Astrocyte (in vitro differentiated cells and primary cell): Measurements from ENCODE around the gene GMPPB. TPM values are rescaled to one million over a fixed set of nuclear protein-coding genes. Genes with fewer than 3 reads are reported as not detected.

Experiments
- DNase-seq: peaks from one replicate; pipeline ENCODE4 v3.0.0-alpha.2; 2010; ENCODE audit warnings: low read depth
- FAIRE-seq: peaks from 2 replicates; lab custom pipeline; 2011; peaks lifted over from hg19 to GRCh38; lab: Jason Lieb, UNC
- H2AFZ ChIP-seq: 2 replicates; pipeline ENCODE4 v1.6.0; 2012; ENCODE audit warnings: low read depth, low read length, inconsistent platforms
- H3K27ac ChIP-seq: 2 replicates; pipeline ENCODE4 v1.5.1; 2011; ENCODE audit warnings: low read depth, low read length, inconsistent platforms
- H3K27me3 ChIP-seq: 2 replicates; pipeline ENCODE4 v1.6.0; 2011; ENCODE audit warnings: low read length, inconsistent platforms; ENCODE audit not compliant: insufficient read depth
- H3K36me3 ChIP-seq: 2 replicates; pipeline ENCODE4 v1.5.1; 2011; ENCODE audit warnings: low read length, inconsistent platforms; ENCODE audit not compliant: insufficient read depth
- H3K4me1 ChIP-seq: 2 replicates; pipeline ENCODE4 v1.5.1; 2011; ENCODE audit warnings: low read length, inconsistent platforms; ENCODE audit not compliant: insufficient read depth
- H3K4me2 ChIP-seq: 2 replicates; pipeline ENCODE4 v1.6.0; 2012; ENCODE audit warnings: low read length, inconsistent platforms
- H3K4me3 ChIP-seq: 2 replicates; pipeline ENCODE4 v1.5.1; 2011; ENCODE audit warnings: low read depth, mild to moderate bottlenecking, low read length, inconsistent platforms; ENCODE audit not compliant: insufficient read depth
- H3K79me2 ChIP-seq: 2 replicates; pipeline ENCODE4 v1.6.0; 2012; ENCODE audit warnings: mild to moderate bottlenecking, low read length, inconsistent platforms; ENCODE audit not compliant: insufficient read depth
- H3K9ac ChIP-seq: 2 replicates; pipeline ENCODE4 v1.6.0; 2012; ENCODE audit warnings: mild to moderate bottlenecking, low read length, inconsistent platforms
- H3K9me3 ChIP-seq: 2 replicates; pipeline ENCODE4 v1.5.1; 2012; ENCODE audit warnings: low read depth, mild to moderate bottlenecking, low read length, inconsistent platforms; ENCODE audit not compliant: insufficient read depth
- H4K20me1 ChIP-seq: 2 replicates; pipeline ENCODE4 v1.6.0; 2012; ENCODE audit warnings: low read length, inconsistent platforms; ENCODE audit not compliant: insufficient read depth
- H3K27ac Mint-ChIP-seq: one replicate; pipeline ENCODE4 v1.8.0; 2021; ENCODE audit warnings: mild to moderate bottlenecking, mixed read lengths; ENCODE audit not compliant: unreplicated experiment
- H3K27me3 Mint-ChIP-seq: one replicate; pipeline ENCODE4 v1.8.0; 2021; ENCODE audit warnings: low read depth, mixed read lengths; ENCODE audit not compliant: unreplicated experiment
- H3K36me3 Mint-ChIP-seq: one replicate; pipeline ENCODE4 v1.8.0; 2021; ENCODE audit warnings: low read depth, mixed read lengths; ENCODE audit not compliant: unreplicated experiment
- H3K4me1 Mint-ChIP-seq: one replicate; pipeline ENCODE4 v1.8.0; 2021; ENCODE audit warnings: low read depth, mixed read lengths; ENCODE audit not compliant: unreplicated experiment
- H3K4me3 Mint-ChIP-seq: one replicate; pipeline ENCODE4 v1.8.0; 2021; ENCODE audit warnings: mild to moderate bottlenecking, moderate library complexity, mixed read lengths; ENCODE audit not compliant: unreplicated experiment
- H3K9me3 Mint-ChIP-seq: one replicate; pipeline ENCODE4 v1.8.0; 2021; ENCODE audit warnings: mild to moderate bottlenecking, mixed read lengths; ENCODE audit not compliant: unreplicated experiment
- CTCF ChIP-seq: IDR thresholded peaks from 2 replicates; pipeline ENCODE4 v1.5.1; 2011; ENCODE audit warnings: low read depth, mild to moderate bottlenecking, inconsistent platforms, low read length, moderate library complexity; ENCODE audit not compliant: insufficient read depth
- EZH2 ChIP-seq: IDR thresholded peaks from 2 replicates; pipeline ENCODE4 v1.6.1; 2012; ENCODE audit warnings: mild to moderate bottlenecking, low read length, inconsistent platforms; ENCODE audit not compliant: insufficient read depth
- total RNA-seq: library from RNA; stranded (reverse); gene quantifications from 2 replicates; pipeline ENCODE4 v1.2.1, GENCODE V29; 2021

The GMPPB gene
- total RNA-seq, 1 donor from 2014 or later, result 24.6 TPM

GRCh38 chr3:49723296-49723627 lies 489 bp downstream of the GMPPB start:
- Histone ChIP-seq H4K20me1 (peaks cover 37% of the 10 kb centered on the region), H3K36me3 (peaks cover 13% of the 10 kb centered on the region), H3K27me3 (no peaks in the 10 kb centered on the region), H3K27ac (peak overlapping the region; percentile 88), H2AFZ (peak overlapping the region; percentile 50), H3K79me2 (peaks cover 33% of the 10 kb centered on the region), H3K4me1 (peaks cover 26% of the 10 kb centered on the region), H3K4me3 (peak overlapping the region; percentile 97), H3K9ac (peak overlapping the region; percentile 99), H3K4me2 (peak overlapping the region; percentile 86), H3K9me3 (no peaks in the 10 kb centered on the region)
- Mint-ChIP-seq H3K4me1 (peaks cover 10% of the 10 kb centered on the region), H3K27me3 (no peaks in the 10 kb centered on the region), H3K36me3 (peaks cover 6% of the 10 kb centered on the region), H3K27ac (peak overlapping the region; percentile 94), H3K4me3 (peak overlapping the region; percentile 94), H3K9me3 (peaks cover 3% of the 10 kb centered on the region)
- FAIRE-seq (no peak), DNase-seq (peak; percentile 29)
- TF ChIP-seq EZH2 (no peak), CTCF (no peak)

GRCh38 chr3:49722896-49723295 lies 855 bp downstream of the GMPPB start:
- H3K9me3 Mint-ChIP-seq, result peaks cover 3% of the 10 kb centered on the region
- Histone ChIP-seq H3K27ac (peak overlapping the region; percentile 88), H3K36me3 (peaks cover 11% of the 10 kb centered on the region), H4K20me1 (peaks cover 40% of the 10 kb centered on the region), H3K4me1 (peaks cover 26% of the 10 kb centered on the region), H2AFZ (no peak overlapping the region), H3K9me3 (no peaks in the 10 kb centered on the region), H3K4me3 (peak overlapping the region; percentile 97), H3K27me3 (no peaks in the 10 kb centered on the region), H3K79me2 (peaks cover 33% of the 10 kb centered on the region), H3K9ac (peak overlapping the region; percentile 99), H3K4me2 (peak overlapping the region; percentile 86)
- FAIRE-seq, result no peak
- H3K4me3 Mint-ChIP-seq, result peak overlapping the region; percentile 94
- no peak for DNase-seq
- H3K27ac Mint-ChIP-seq, result peak overlapping the region; percentile 94
- H3K36me3 Mint-ChIP-seq, result peaks cover 6% of the 10 kb centered on the region
- TF ChIP-seq CTCF (no peak), EZH2 (no peak)
- H3K27me3 Mint-ChIP-seq, result no peaks in the 10 kb centered on the region
- H3K4me1 Mint-ChIP-seq, result peaks cover 10% of the 10 kb centered on the region

GRCh38 chr3:49721896-49722781 lies 1.6 kb downstream of the GMPPB start:
- TF ChIP-seq CTCF (no peak), EZH2 (no peak)
- FAIRE-seq, result no peak
- Histone ChIP-seq H3K4me2 (peak overlapping the region; percentile 86), H3K79me2 (peaks cover 33% of the 10 kb centered on the region), H4K20me1 (peaks cover 44% of the 10 kb centered on the region), H3K4me1 (peaks cover 26% of the 10 kb centered on the region), H3K27me3 (no peaks in the 10 kb centered on the region), H3K4me3 (peak overlapping the region; percentile 97), H3K9ac (peak overlapping the region; percentile 99), H3K36me3 (peaks cover 6% of the 10 kb centered on the region), H3K27ac (no peak overlapping the region), H2AFZ (no peak overlapping the region), H3K9me3 (no peaks in the 10 kb centered on the region)
- Mint-ChIP-seq H3K9me3 (peaks cover 3% of the 10 kb centered on the region), H3K36me3 (peaks cover 6% of the 10 kb centered on the region), H3K4me1 (peaks cover 10% of the 10 kb centered on the region), H3K27me3 (no peaks in the 10 kb centered on the region), H3K4me3 (peak overlapping the region; percentile 94), H3K27ac (peak overlapping the region; percentile 77)
- no peak for DNase-seq
